Fibroblast of lung (primary cell): ENCODE results near the gene CRYBG1. TPM values are rescaled to one million over a fixed set of nuclear protein-coding genes. Genes with fewer than 3 reads are reported as not detected.

ENCODE experiments used
- DNase-seq, 2 donors: peaks; one replicate each; pipeline versions ENCODE4 v3.0.0 to v3.0.0-alpha.2; 2010; ENCODE audit warnings: low read depth in 2 of 2
- H2AFZ ChIP-seq: 2 replicates; pipeline ENCODE4 v1.5.1; 2012; ENCODE audit warnings: low read length, control low read depth, inconsistent platforms
- H3K27ac ChIP-seq: 2 replicates; pipeline ENCODE4 v1.5.1; 2011; ENCODE audit warnings: low read length, control low read depth; ENCODE audit not compliant: insufficient read depth
- H3K27me3 ChIP-seq: 2 replicates; pipeline ENCODE4 v1.5.1; 2011; ENCODE audit warnings: mild to moderate bottlenecking, low read length; ENCODE audit not compliant: control insufficient read depth, insufficient read depth
- H3K36me3 ChIP-seq: 2 replicates; pipeline ENCODE4 v1.5.1; 2011; ENCODE audit warnings: low read length; ENCODE audit not compliant: control insufficient read depth, insufficient read depth
- H3K4me1 ChIP-seq: 2 replicates; pipeline ENCODE4 v1.5.1; 2011; ENCODE audit warnings: low read length; ENCODE audit not compliant: control insufficient read depth, insufficient read depth; ENCODE audit errors: extremely low read depth
- H3K4me2 ChIP-seq: 2 replicates; pipeline ENCODE4 v1.5.1; 2011; ENCODE audit warnings: low read length, control low read depth; ENCODE audit not compliant: insufficient read depth; ENCODE audit errors: extremely low read depth
- H3K4me3 ChIP-seq, 4 experiments: fragments of 200-600 bp in 1 of 4; sonication (generic) in 1 of 4; replicated peaks in 1 of 4; 2 replicates each; pipeline ENCODE4 v1.5.1; 2011 to 2016; ENCODE audit warnings: low read length in 4 of 4, low read depth in 3 of 4, mild to moderate bottlenecking in 3 of 4, control low read depth in 2 of 4, inconsistent platforms in 1 of 4, mixed read lengths in 1 of 4; ENCODE audit not compliant: insufficient read depth in 1 of 4; ENCODE audit errors: control extremely low read depth in 1 of 4
- H3K79me2 ChIP-seq: 2 replicates; pipeline ENCODE4 v1.5.1; 2012; ENCODE audit warnings: mild to moderate bottlenecking, low read length, inconsistent platforms; ENCODE audit not compliant: control insufficient read depth, insufficient read depth
- H3K9ac ChIP-seq: 2 replicates; pipeline ENCODE4 v1.5.1; 2011; ENCODE audit warnings: mild to moderate bottlenecking, low read length, control low read depth; ENCODE audit not compliant: insufficient read depth
- H3K9me3 ChIP-seq: 2 replicates; pipeline ENCODE4 v1.5.1; 2012; ENCODE audit warnings: low read depth, low read length; ENCODE audit not compliant: control insufficient read depth, insufficient read depth
- H4K20me1 ChIP-seq: 2 replicates; pipeline ENCODE4 v1.5.1; 2011; ENCODE audit warnings: low read length; ENCODE audit not compliant: control insufficient read depth, insufficient read depth; ENCODE audit errors: extremely low read depth
- EZH2 ChIP-seq: IDR thresholded peaks from 2 replicates; pipeline ENCODE4 v1.5.1; 2012; ENCODE audit warnings: low read length, control low read depth, mild to moderate bottlenecking; ENCODE audit errors: missing control alignments
- polyA plus RNA-seq, 2 donors: library from polyadenylated mRNA; depleted of rRNA in 1 of 2; stranded (reverse) in 1 of 2; unstranded in 1 of 2; fragments of >200 nt; gene quantifications; 2 replicates each; pipeline ENCODE4 v1.2.1, GENCODE V29; 2011 to 2012; ENCODE audit warnings: missing spikeins in 1 of 2
- total RNA-seq: library from RNA; depleted of rRNA; stranded (reverse); fragments of >200 nt; gene quantifications from 2 replicates; pipeline ENCODE4 v1.2.1, GENCODE V29; 2014
- TF ChIP-seq, protein P1 (sequence below), 2 donors: IDR thresholded peaks in 1 of 2; conservative IDR thresholded peaks in 1 of 2; 1 replicate in 1 of 2; 2 replicates in 1 of 2; pipeline ENCODE4 v1.5.1; 2011 to 2012; ENCODE audit warnings: low read length in 2 of 2, control low read depth in 1 of 2, inconsistent platforms in 1 of 2, low read depth in 1 of 2, mild to moderate bottlenecking in 1 of 2

CRYBG1 gene
- total and polyA plus RNA-seq, 2 donors (not counting 1 experiment from before 2014, with no cell fraction given) = 4.3 to 10.1 TPM

DNA sequence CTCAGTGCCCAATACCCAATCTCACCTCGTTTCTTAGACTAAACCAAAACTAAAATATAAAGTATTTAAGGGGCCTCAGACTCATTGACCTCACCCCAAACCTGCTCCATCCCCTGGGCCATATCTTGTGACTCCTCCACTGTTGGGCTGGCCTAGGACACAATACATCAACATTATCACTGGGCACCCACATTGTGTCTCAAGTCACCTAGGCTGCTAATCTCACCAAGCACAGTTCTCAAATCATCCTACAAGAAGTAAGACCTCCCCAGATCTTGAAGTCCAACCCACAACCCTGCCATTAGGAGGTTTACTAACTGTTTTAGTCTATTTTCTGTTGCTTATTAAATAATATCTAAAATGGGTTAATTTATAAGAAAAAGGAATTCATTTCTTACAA is 96.2 kb downstream of the CRYBG1 start:
- Histone ChIP-seq H3K79me2 (no peaks in the 10 kb centered on the region), H3K27ac (no peak overlapping the region), H3K36me3 (no peaks in the 10 kb centered on the region), H3K9ac (no peak overlapping the region), H2AFZ (no peak overlapping the region), H3K27me3 (no peaks in the 10 kb centered on the region), H3K4me3 (no peak overlapping the region), H3K4me2 (no peak overlapping the region), H4K20me1 (no peaks in the 10 kb centered on the region), H3K9me3 (no peaks in the 10 kb centered on the region), H3K4me1 (no peaks in the 10 kb centered on the region)
- TF ChIP-seq, protein P1, sequence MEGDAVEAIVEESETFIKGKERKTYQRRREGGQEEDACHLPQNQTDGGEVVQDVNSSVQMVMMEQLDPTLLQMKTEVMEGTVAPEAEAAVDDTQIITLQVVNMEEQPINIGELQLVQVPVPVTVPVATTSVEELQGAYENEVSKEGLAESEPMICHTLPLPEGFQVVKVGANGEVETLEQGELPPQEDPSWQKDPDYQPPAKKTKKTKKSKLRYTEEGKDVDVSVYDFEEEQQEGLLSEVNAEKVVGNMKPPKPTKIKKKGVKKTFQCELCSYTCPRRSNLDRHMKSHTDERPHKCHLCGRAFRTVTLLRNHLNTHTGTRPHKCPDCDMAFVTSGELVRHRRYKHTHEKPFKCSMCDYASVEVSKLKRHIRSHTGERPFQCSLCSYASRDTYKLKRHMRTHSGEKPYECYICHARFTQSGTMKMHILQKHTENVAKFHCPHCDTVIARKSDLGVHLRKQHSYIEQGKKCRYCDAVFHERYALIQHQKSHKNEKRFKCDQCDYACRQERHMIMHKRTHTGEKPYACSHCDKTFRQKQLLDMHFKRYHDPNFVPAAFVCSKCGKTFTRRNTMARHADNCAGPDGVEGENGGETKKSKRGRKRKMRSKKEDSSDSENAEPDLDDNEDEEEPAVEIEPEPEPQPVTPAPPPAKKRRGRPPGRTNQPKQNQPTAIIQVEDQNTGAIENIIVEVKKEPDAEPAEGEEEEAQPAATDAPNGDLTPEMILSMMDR (conservative IDR thresholded peaks at IDR 0.05 in 1 of 2, IDR thresholded peaks at IDR 0.05 in 1 of 2; ENCODE audit: low read depth in 1 of 2, low read length in 2 of 2) = no peak
- TF ChIP-seq EZH2 = no peak
- DNase-seq = no peak

DNA sequence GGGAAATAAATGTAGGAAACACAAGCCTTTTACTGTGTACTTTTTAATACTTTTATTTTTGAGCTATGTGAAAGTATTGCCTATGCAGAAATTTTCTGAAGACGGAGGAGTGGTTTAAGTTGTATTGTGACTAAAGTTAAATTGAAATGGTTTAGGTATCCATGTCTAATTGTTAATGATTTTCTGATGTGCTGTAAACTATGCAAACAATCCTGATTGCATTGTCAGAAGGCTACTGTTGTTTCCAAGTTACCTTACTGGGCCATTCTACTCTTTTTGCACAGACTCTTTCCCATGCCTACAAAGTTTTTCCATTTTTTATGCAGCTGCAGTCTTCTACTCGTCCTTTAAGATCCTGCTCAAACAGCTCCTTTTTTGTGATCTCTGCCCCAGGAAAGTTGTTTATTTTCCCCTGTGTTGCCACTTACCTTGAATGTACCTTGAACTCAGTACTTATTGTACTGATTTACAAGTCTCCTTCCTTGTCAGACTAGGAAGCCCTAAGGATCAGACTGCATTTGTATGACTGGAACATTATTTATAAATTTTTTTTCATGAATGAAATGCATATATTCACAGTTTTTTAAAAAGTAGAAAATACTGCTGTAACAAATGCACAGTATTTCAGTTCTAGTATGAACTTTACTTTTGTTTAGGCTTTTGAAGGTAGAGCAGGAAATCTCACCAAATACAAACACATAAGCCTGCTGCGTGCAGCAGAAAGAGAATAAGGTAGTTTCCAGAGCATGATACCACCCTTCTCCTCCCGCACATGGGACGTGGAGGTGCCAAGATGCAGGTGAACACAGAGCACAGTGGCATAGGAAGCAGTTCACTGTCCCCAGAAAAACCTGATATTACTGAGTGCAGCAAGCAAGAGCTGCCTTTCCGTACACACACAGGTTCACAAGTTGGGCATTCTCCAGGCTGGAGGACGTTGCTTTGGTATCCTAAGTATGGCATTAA is 97.8 kb downstream of the CRYBG1 start:
- Histone ChIP-seq H3K79me2 (no peaks in the 10 kb centered on the region), H4K20me1 (no peaks in the 10 kb centered on the region), H3K27me3 (no peaks in the 10 kb centered on the region), H3K27ac (no peak overlapping the region), H3K36me3 (no peaks in the 10 kb centered on the region), H3K4me2 (no peak overlapping the region), H3K4me1 (no peaks in the 10 kb centered on the region), H3K4me3 (no peak overlapping the region), H3K9ac (no peak overlapping the region), H2AFZ (no peak overlapping the region), H3K9me3 (no peaks in the 10 kb centered on the region)
- no peak for DNase-seq
- no peak for TF ChIP-seq EZH2
- TF ChIP-seq, protein P1 (conservative IDR thresholded peaks at IDR 0.05 in 1 of 2, IDR thresholded peaks at IDR 0.05 in 1 of 2; ENCODE audit: low read depth in 1 of 2, low read length in 2 of 2) = no peak

DNA sequence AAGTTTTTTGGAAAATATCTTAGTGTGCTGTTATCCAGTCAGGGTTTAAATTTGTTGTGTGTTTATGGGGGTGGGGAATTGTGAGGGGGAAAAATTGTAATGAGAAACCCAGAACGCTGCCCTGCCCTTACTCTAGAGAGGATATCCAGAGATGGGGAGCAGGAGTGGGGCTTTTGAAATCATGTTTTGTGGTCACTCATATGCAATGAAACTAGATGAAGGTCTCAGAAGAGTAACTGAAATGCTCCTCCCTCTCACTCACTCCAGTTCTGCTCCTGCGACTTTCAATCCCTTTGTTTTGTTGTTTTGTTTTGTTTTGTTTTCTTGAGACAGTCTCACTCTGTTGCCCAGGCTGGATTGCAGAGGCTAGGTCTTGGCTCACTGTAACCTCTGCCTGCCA is 100.0 kb downstream of the CRYBG1 start:
- no peak for DNase-seq
- no peaks in the 10 kb centered on the region for H3K36me3 ChIP-seq
- H3K9me3 ChIP-seq = no peaks in the 10 kb centered on the region
- H3K27ac ChIP-seq = no peak overlapping the region
- H3K79me2 ChIP-seq = no peaks in the 10 kb centered on the region
- no peak overlapping the region for H3K4me3 ChIP-seq
- no peaks in the 10 kb centered on the region for H4K20me1 ChIP-seq
- no peak overlapping the region for H3K9ac ChIP-seq
- no peaks in the 10 kb centered on the region for H3K4me1 ChIP-seq
- H3K27me3 ChIP-seq = no peaks in the 10 kb centered on the region
- no peak overlapping the region for H2AFZ ChIP-seq
- TF ChIP-seq, protein P1 (conservative IDR thresholded peaks at IDR 0.05 in 1 of 2, IDR thresholded peaks at IDR 0.05 in 1 of 2; ENCODE audit: low read depth in 1 of 2, low read length in 2 of 2) = no peak
- TF ChIP-seq EZH2 = no peak
- no peak overlapping the region for H3K4me2 ChIP-seq
